WTC11 (cell line): Measurements from ENCODE around the gene VPS8.

Experiments
- ATF2 ChIP-seq: sonication (generic); formaldehyde crosslinking; IDR thresholded peaks from 2 replicates; pipeline ENCODE4 v1.8.1; 2022; ENCODE audit warnings: low read depth, missing genetic modification reagents, borderline replicate concordance
- CTCF ChIP-seq: fragments of 200-600 bp; IDR thresholded peaks from 2 replicates; pipeline ENCODE4 v1.8.0; 2022; ENCODE audit warnings: antibody characterized with exemption
- EMX1 ChIP-seq: fragments of 250-450 bp; sonication (Bioruptor Pico); IDR thresholded peaks from 2 replicates; pipeline ENCODE4 v1.8.0; 2021; ENCODE audit warnings: mild to moderate bottlenecking
- ESRRA ChIP-seq: sonication (generic); formaldehyde crosslinking; IDR thresholded peaks from 2 replicates; pipeline ENCODE4 v1.8.1; 2022; ENCODE audit warnings: mild to moderate bottlenecking, missing genetic modification reagents, borderline replicate concordance
- MLX ChIP-seq: sonication (generic); formaldehyde crosslinking; IDR thresholded peaks from 2 replicates; pipeline ENCODE4 v1.8.1; 2023; ENCODE audit warnings: mild to moderate bottlenecking, missing genetic modification reagents, moderate library complexity
- MYBL2 ChIP-seq: sonication (generic); formaldehyde crosslinking; IDR thresholded peaks from 2 replicates; pipeline ENCODE4 v1.8.1; 2023; ENCODE audit warnings: mild to moderate bottlenecking, moderate library complexity, missing genetic modification reagents
- NR2C2 ChIP-seq: sonication (generic); formaldehyde crosslinking; IDR thresholded peaks from 2 replicates; pipeline ENCODE4 v1.8.0; 2022; ENCODE audit warnings: mild to moderate bottlenecking, missing genetic modification reagents
- STAT6 ChIP-seq: sonication (generic); formaldehyde crosslinking; conservative IDR thresholded peaks from 2 replicates; pipeline ENCODE4 v1.8.1; 2023; ENCODE audit warnings: mild to moderate bottlenecking, low read depth, missing genetic modification reagents, moderate library complexity
- USF1 ChIP-seq: sonication (generic); formaldehyde crosslinking; IDR thresholded peaks from 2 replicates; pipeline ENCODE4 v1.8.0; 2022; ENCODE audit warnings: mild to moderate bottlenecking, missing genetic modification reagents
- USF2 ChIP-seq: sonication (generic); formaldehyde crosslinking; IDR thresholded peaks from 2 replicates; pipeline ENCODE4 v1.8.1; 2023; ENCODE audit warnings: mild to moderate bottlenecking, missing genetic modification reagents, moderate library complexity
- ZNF232 ChIP-seq: sonication (generic); formaldehyde crosslinking; IDR thresholded peaks from 2 replicates; pipeline ENCODE4 v1.8.0; 2022; ENCODE audit warnings: mild to moderate bottlenecking, missing genetic modification reagents
- ZNF263 ChIP-seq: sonication (generic); formaldehyde crosslinking; IDR thresholded peaks from 2 replicates; pipeline ENCODE4 v1.8.1; 2022; ENCODE audit warnings: low read depth, mild to moderate bottlenecking, moderate library complexity, missing genetic modification reagents

GRCh38 chr3:184778426-184779332 is 33.3 kb upstream of the VPS8 start:
- TF ChIP-seq USF1 (CRISPR knock-in tag): 0 out of 2 replicates have a peak, but pooled peaks have one; percentile 22
- no peak for TF ChIP-seq CTCF
- no peak for TF ChIP-seq MLX (CRISPR knock-in tag)
- no peak for TF ChIP-seq NR2C2 (CRISPR knock-in tag)
- no peak for TF ChIP-seq ZNF263 (CRISPR knock-in tag)
- TF ChIP-seq STAT6 (CRISPR knock-in tag): no peak
- TF ChIP-seq ESRRA (CRISPR knock-in tag): no peak
- no peak for TF ChIP-seq EMX1 (CRISPR knock-in tag)
- peak; percentile 26; the same call in 1 of the 2 replicates for TF ChIP-seq USF2 (CRISPR knock-in tag)
- no peak for TF ChIP-seq ZNF232 (CRISPR knock-in tag)
- TF ChIP-seq ATF2: no peak
- no peak for TF ChIP-seq MYBL2 (CRISPR knock-in tag)
